ENCODE results near the gene EPHB1. TPM values are rescaled to one million over a fixed set of nuclear protein-coding genes. Genes with fewer than 3 reads are reported as not detected.

The EPHB1 gene
- total RNA-seq, 1 experiment from 2014 or later: 2.8 TPM

DNA sequence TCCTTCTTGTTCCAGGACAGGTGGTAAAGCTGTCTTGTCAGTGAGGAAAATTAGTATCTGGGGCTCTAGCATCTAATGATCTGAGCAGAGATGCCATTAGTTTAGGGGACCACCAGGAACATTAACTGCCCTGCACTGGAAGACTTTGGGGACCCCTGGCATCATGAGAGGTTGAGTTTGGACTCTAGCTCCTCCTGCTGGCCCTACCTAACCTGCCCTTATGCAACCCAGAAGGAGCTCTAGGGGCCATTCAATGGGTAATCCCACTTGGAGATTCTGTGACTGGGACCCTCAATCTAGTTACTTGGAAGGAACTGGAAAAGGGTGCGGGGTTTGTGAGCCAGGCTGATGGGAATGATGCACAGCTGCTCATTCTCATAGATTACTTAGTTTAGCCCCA lies 451.0 kb downstream of the EPHB1 start:
- Histone ChIP-seq H2AK5ac (ENCODE audit: insufficient read length, low read length) (no peak overlapping the region), H4K91ac (ENCODE audit: insufficient read length, low read depth, low read length) (no peak overlapping the region), H3K4ac (ENCODE audit: low read depth, low read length) (no peak overlapping the region), H2BK15ac (ENCODE audit: low read depth, low read length) (no peak overlapping the region), H4K5ac (ENCODE audit: insufficient read length, low read depth, low read length) (no peak overlapping the region), H3K56ac (ENCODE audit: insufficient read length, low read depth, low read length) (no peak overlapping the region), H3K4me2 (ENCODE audit: insufficient read depth, insufficient read length, low read length) (no peak overlapping the region), H2BK5ac (ENCODE audit: insufficient read length, low read length) (no peak overlapping the region), H2AFZ (ENCODE audit: low read length) (no peak overlapping the region), H3K27ac (ENCODE audit: insufficient read length, low read depth, low read length) (no peak overlapping the region), H3K79me1 (ENCODE audit: insufficient read depth, low read depth, low read length, poor library complexity, severe bottlenecking) (no peaks in the 10 kb centered on the region), H3T11ph (ENCODE audit: low read length) (no peak overlapping the region), H3K9me3 (ENCODE audit: control insufficient read depth, low read depth, low read length) (no peaks in the 10 kb centered on the region), H3K18ac (ENCODE audit: insufficient read length, low read depth, low read length) (no peak overlapping the region), H2BK12ac (ENCODE audit: insufficient read length, low read depth, low read length) (no peak overlapping the region), H3K79me2 (ENCODE audit: insufficient read depth, low read length) (no peaks in the 10 kb centered on the region), H3K27me3 (ENCODE audit: insufficient read depth, low read length) (no peaks in the 10 kb centered on the region), H3K14ac (ENCODE audit: insufficient read depth, low read length) (no peak overlapping the region), H3K23me2 (ENCODE audit: insufficient read length, low read depth, low read length, poor library complexity, severe bottlenecking) (no peaks in the 10 kb centered on the region), H4K20me1 (ENCODE audit: control insufficient read depth, insufficient read depth, insufficient read length) (no peaks in the 10 kb centered on the region), H4K8ac (replicated peaks; ENCODE audit: insufficient read length, low read depth, low read length) (no peak overlapping the region), H2BK120ac (ENCODE audit: low read depth, low read length, poor library complexity, severe bottlenecking) (no peak overlapping the region), H3K23ac (ENCODE audit: insufficient read length, low read depth, low read length) (no peak overlapping the region), H3K4me1 (ENCODE audit: insufficient read depth, low read length) (no peaks in the 10 kb centered on the region), H2BK20ac (ENCODE audit: low read depth, low read length, poor library complexity, severe bottlenecking) (no peak overlapping the region), H3K9ac (ENCODE audit: extremely low read depth, insufficient read length, low read length) (no peak overlapping the region)
- TF ChIP-seq CTCF (conservative IDR thresholded peaks at IDR 0.05): peak; percentile 56
- Mint-ChIP-seq H3K9me3 (no peaks in the 10 kb centered on the region), H3K4me1 (peaks cover 10 to 14% of the 10 kb centered on the region in 2 experiments), H3K27me3 (ENCODE audit: low read depth) (no peaks in the 10 kb centered on the region), H3K4me3 (no peak overlapping the region), H3K27ac (no peak overlapping the region), H3K36me3 (ENCODE audit: insufficient read depth in 1 of 3, low read depth in 3 of 3) (no peaks in the 10 kb centered on the region)
- no peak for DNase-seq
- WGBS (ENCODE audit: extremely low coverage, insufficient read length, low lambda C conversion rate): no CpG with 5 or more reads among the region's 1 CpG

Data from H9 (cell line).